K562 (cell line): ENCODE results near the gene TMED7. TPM values are rescaled to one million over a fixed set of nuclear protein-coding genes. Genes with fewer than 3 reads are reported as not detected.

ENCODE experiments used
- ATAC-seq: fragments of 200-7000 bp; cut with Tn5 transposase; 3 replicates; pipeline ENCODE4 v1.9.1; 2020; ENCODE audit warnings: moderate library complexity
- BruUV-seq: library from RNA; stranded (reverse); fragments of 400-500 nt; replicated peaks from 2 replicates; lab custom pipeline; 2021; lab: Mats Ljungman, UMichigan
- CTCF ChIA-PET: fragments of 300-600 bp; formaldehyde crosslinking; extraction: SDS; loops from one replicate; lab custom pipeline; 2021; ENCODE audit warnings: low intra/inter-chr PET ratio; lab: Yijun Ruan, JAX
- POLR2A ChIA-PET: fragments of 300-600, 350-650 bp; sonication (Branson Sonifier 250); formaldehyde crosslinking; extraction: SDS; loops from one replicate; lab custom pipeline; 2021; ENCODE audit warnings: antibody characterized with exemption, inconsistent platforms; lab: Yijun Ruan, JAX
- DNase-seq, 4 experiments: peaks; one replicate each; pipeline versions ENCODE4 v3.0.0 to v3.0.0-alpha.2; 2011 to 2018; ENCODE audit warnings: low spot score in 3 of 4, mixed read lengths in 3 of 4; ENCODE audit errors: extremely low read depth in 1 of 4
- FAIRE-seq: peaks from 2 replicates; lab custom pipeline; 2011; peaks lifted over from hg19 to GRCh38; lab: Jason Lieb, UNC
- H2AFZ ChIP-seq: 2 replicates; pipeline ENCODE4 v1.6.0; 2011; ENCODE audit warnings: low read depth, low read length, control low read depth, inconsistent platforms
- H3K27ac ChIP-seq: fragments of 200-600 bp; 3 replicates; pipeline ENCODE4 v1.8.0; 2011; ENCODE audit warnings: low read depth, mild to moderate bottlenecking, control low read depth, inconsistent platforms, low read length, moderate library complexity, mixed read lengths; ENCODE audit errors: extremely low read depth
- H3K27me3 ChIP-seq, 2 experiments: fragments of 300-600 bp in 1 of 2; 2 replicates in 1 of 2; 3 replicates in 1 of 2; pipeline versions ENCODE4 v1.6.0 to v1.8.0; 2011; ENCODE audit warnings: inconsistent platforms in 2 of 2, low read length in 2 of 2, mild to moderate bottlenecking in 1 of 2, mixed read lengths in 1 of 2, moderate library complexity in 1 of 2; ENCODE audit not compliant: control insufficient read depth in 2 of 2, insufficient read depth in 2 of 2
- H3K36me3 ChIP-seq: fragments of 300-600 bp; 3 replicates; pipeline ENCODE4 v1.8.0; 2011; ENCODE audit warnings: mild to moderate bottlenecking, low read length, inconsistent platforms; ENCODE audit not compliant: control insufficient read depth, insufficient read depth
- H3K4me1 ChIP-seq, 2 experiments: fragments of 200-600 bp in 1 of 2; replicated peaks in 1 of 2; 2 replicates in 1 of 2; 3 replicates in 1 of 2; pipeline versions ENCODE4 v1.5.1 to v1.8.0; 2011; ENCODE audit warnings: inconsistent platforms in 2 of 2, low read length in 2 of 2, mild to moderate bottlenecking in 1 of 2, mixed read lengths in 1 of 2, moderate library complexity in 1 of 2; ENCODE audit not compliant: control insufficient read depth in 2 of 2, insufficient read depth in 2 of 2
- H3K4me2 ChIP-seq: 2 replicates; pipeline ENCODE4 v1.6.1; 2011; ENCODE audit warnings: low read length, control low read depth, inconsistent platforms, mixed read lengths; ENCODE audit not compliant: insufficient read depth
- H3K4me3 ChIP-seq: fragments of 200-600 bp; sonication (generic), shearing (Covaris generic); 2 replicates; pipeline ENCODE4 v1.5.1; 2016; ENCODE audit warnings: control low read depth, inconsistent platforms
- H3K79me2 ChIP-seq: fragments of 200-600 bp; 3 replicates; pipeline ENCODE4 v1.8.0; 2011; ENCODE audit warnings: low read length, inconsistent platforms; ENCODE audit not compliant: control insufficient read depth, insufficient read depth
- H3K9ac ChIP-seq, 2 experiments: 2 replicates each; pipeline versions ENCODE4 v1.6.0 to v1.6.1; 2011; ENCODE audit warnings: low read depth in 2 of 2, low read length in 2 of 2, control low read depth in 1 of 2, inconsistent platforms in 1 of 2, mild to moderate bottlenecking in 1 of 2, mixed read lengths in 1 of 2; ENCODE audit not compliant: insufficient read depth in 1 of 2
- H3K9me1 ChIP-seq: one replicate; pipeline ENCODE4 v1.6.0; 2011; ENCODE audit warnings: inconsistent platforms, mild to moderate bottlenecking, low read length, moderate library complexity; ENCODE audit not compliant: control insufficient read depth, insufficient read depth
- H3K9me3 ChIP-seq: replicated peaks from 2 replicates; pipeline ENCODE4 v1.5.1; 2011; ENCODE audit warnings: low read depth, low read length, inconsistent platforms; ENCODE audit not compliant: control insufficient read depth, insufficient read depth
- H4K20me1 ChIP-seq: replicated peaks from 2 replicates; pipeline ENCODE4 v1.6.1; 2011; ENCODE audit warnings: low read length, inconsistent platforms, mixed read lengths; ENCODE audit not compliant: control insufficient read depth, insufficient read depth
- ATF6 ChIP-seq: sonication (generic); formaldehyde crosslinking; IDR thresholded peaks from 2 replicates; pipeline ENCODE4 v1.4.0; 2020; ENCODE audit warnings: mild to moderate bottlenecking, missing genetic modification reagents
- CEBPB ChIP-seq: fragments of 450-650 bp; IDR thresholded peaks from 2 replicates; pipeline ENCODE4 v1.6.1; 2016; ENCODE audit warnings: missing genetic modification characterization, missing compliant biosample characterization
- RFX1 ChIP-seq: fragments of 450-650 bp; IDR thresholded peaks from 2 replicates; pipeline ENCODE4 v1.6.1; 2016; ENCODE audit warnings: mild to moderate bottlenecking, moderate library complexity
- TAF9B ChIP-seq: fragments of 450-650 bp; IDR thresholded peaks from 2 replicates; pipeline ENCODE4 v1.6.1; 2018; ENCODE audit warnings: mild to moderate bottlenecking; ENCODE audit not compliant: partially characterized antibody
- WGBS: fragments of 100-300 bp; shearing (Covaris generic); methylation state at CpG from one replicate; pipeline ENCODE4 v1.1.6; 2016; ENCODE audit warnings: low coverage, mixed read lengths; ENCODE audit not compliant: insufficient coverage; ENCODE audit errors: missing lambda C conversion rate; 5-methylcytosine and 5-hydroxymethylcytosine counted together
- in situ Hi-C: fragments of 300-500 bp; cut with MboI; formaldehyde crosslinking; loops from 4 replicates; pipeline ENCODE4 v1.15.0; 2018; ENCODE audit warnings: inconsistent platforms, mixed read lengths
- intact Hi-C: fragments of 100-400 bp; cut with micrococcal nuclease; formaldehyde crosslinking; loops from 2 replicates; pipeline ENCODE4 v1.14.2; 2022
- polyA plus RNA-seq, 8 experiments: library from polyadenylated mRNA; depleted of rRNA in 4 of 8; stranded (reverse) in 5 of 8; unstranded in 3 of 8; fragments of >200 nt; fragmentation: Nextera tagmentation in 2 of 8; fragmentation: Illumina TruSeq in 1 of 8; extraction: Ambion mirVana in 2 of 8; extraction: Trizol in 1 of 8; gene quantifications; 2 replicates each; pipeline versions ENCODE4 v1.2.1 to v1.2.3, GENCODE V29; 2011 to 2014; ENCODE audit warnings: inconsistent platforms in 1 of 8, missing spikeins in 1 of 8
- total RNA-seq, 7 experiments: library from RNA; depleted of rRNA in 6 of 7; stranded (reverse); fragments of >200 nt in 6 of 7; fragmentation: Illumina TruSeq in 2 of 7; extraction: Trizol in 2 of 7; gene quantifications; 2 replicates each; pipeline versions ENCODE4 v1.2.1 to v1.2.3, GENCODE V29; 2011 to 2021; ENCODE audit warnings: low replicate concordance in 1 of 7

Gene TMED7
- total and polyA plus RNA-seq, 9 of the 15 experiments (the other 6 are each of a cell fraction or from before 2014, with no cell fraction given) = 15.9 to 93.4 (median 41.7) TPM

- Histone ChIP-seq H3K79me2 (no peaks in the 10 kb centered on the region), H2AFZ (no peak overlapping the region), H3K4me3 (no peak overlapping the region), H3K4me1 (no peaks in the 10 kb centered on the region), H3K27me3 (no peaks in the 10 kb centered on the region), H3K9ac (no peak overlapping the region), H4K20me1 (no peaks in the 10 kb centered on the region), H3K9me1 (no peaks in the 10 kb centered on the region), H3K27ac (no peak overlapping the region), H3K36me3 (no peaks in the 10 kb centered on the region), H3K4me2 (no peak overlapping the region), H3K9me3 (no peaks in the 10 kb centered on the region)
- WGBS = 0% methylated on average over 2 of the region's 2 CpGs
- no peak for DNase-seq
- FAIRE-seq = no peak
- ATAC-seq = no peak
- intact Hi-C loops (no loop called here), in situ Hi-C loops (no loop called here)
- BruUV-seq = no TSS peak
- ChIA-PET POLR2A (no interaction called here), CTCF (no interaction called here)
- peak; percentile 27; the same call in 1 of the 2 replicates for TF ChIP-seq CEBPB
- TF ChIP-seq ATF6 (CRISPR knock-in tag) = no peak
- TF ChIP-seq TAF9B = no peak
- TF ChIP-seq RFX1 = no peak
These were observed 31.5 kb upstream of the TMED7 start for GRCh38 chr5:115657125-115657880.
